HG02588 (cell line): ENCODE measurements around the gene B3GAT1.

ENCODE experiments used
- ATAC-seq: cut with Tn5 transposase; IDR thresholded peaks from one replicate; pipeline ENCODE4 v1.9.1; 2021; ENCODE audit warnings: mild to moderate bottlenecking, moderate library complexity; ENCODE audit not compliant: unreplicated experiment

Gene B3GAT1

GRCh38 chr11:134340354-134340964, 71.6 kb downstream of the B3GAT1 start:
- ATAC-seq, result no peak

GRCh38 chr11:134339756-134340155, 72.3 kb downstream of the B3GAT1 start:
- no peak for ATAC-seq

- ATAC-seq, result no peak
Measured at GRCh38 chr11:134338654-134339053, 73.4 kb downstream of the B3GAT1 start.

GRCh38 chr11:134338068-134338467, 74.0 kb downstream of the B3GAT1 start:
- no peak for ATAC-seq

GRCh38 chr11:134337051-134337450, 75.0 kb downstream of the B3GAT1 start:
- no peak for ATAC-seq

- no peak for ATAC-seq
Measured at GRCh38 chr11:134334796-134335571, 77.1 kb downstream of the B3GAT1 start.

GRCh38 chr11:134333946-134334345, 78.1 kb downstream of the B3GAT1 start:
- ATAC-seq, result no peak

GRCh38 chr11:134333312-134333711, 78.7 kb downstream of the B3GAT1 start:
- ATAC-seq, result no peak

GRCh38 chr11:134332782-134333181, 79.3 kb downstream of the B3GAT1 start:
- no peak for ATAC-seq

GRCh38 chr11:134332189-134332631, 79.8 kb downstream of the B3GAT1 start:
- no peak for ATAC-seq

- ATAC-seq, result peak; percentile 60
Measured at GRCh38 chr11:134331354-134332188, 80.5 kb downstream of the B3GAT1 start, which contains the start of gene GLB1L2. TSS of gene GLB1L2 (plus strand) at chr11:134331988. CDS start at chr11:134332062, 74 bp downstream.

- no peak for ATAC-seq
Measured at GRCh38 chr11:134330611-134331353, 81.3 kb downstream of the B3GAT1 start.
